Measurements from ENCODE around the gene PIM3. TPM values are rescaled to one million over a fixed set of nuclear protein-coding genes. Genes with fewer than 3 reads are reported as not detected.
A peak's percentile ranks its signal among the peaks of the same experiment; 100 is the strongest.

The PIM3 gene
- total RNA-seq, 1 donor from 2014 or later = 31.0 TPM

- DNase-seq (ENCODE audit: low read depth, low spot score) = peak; percentile 7
- Mint-ChIP-seq H3K4me1 (peaks cover 16% of the 10 kb centered on the region), H3K4me3 (peak overlapping the region; percentile 81), H3K36me3 (ENCODE audit: low read depth) (no peaks in the 10 kb centered on the region), H3K27me3 (ENCODE audit: low read depth) (peaks cover 20% of the 10 kb centered on the region), H3K9me3 (no peaks in the 10 kb centered on the region), H3K27ac (ENCODE audit: unreplicated experiment) (no peak overlapping the region)
- TF ChIP-seq, protein P1, sequence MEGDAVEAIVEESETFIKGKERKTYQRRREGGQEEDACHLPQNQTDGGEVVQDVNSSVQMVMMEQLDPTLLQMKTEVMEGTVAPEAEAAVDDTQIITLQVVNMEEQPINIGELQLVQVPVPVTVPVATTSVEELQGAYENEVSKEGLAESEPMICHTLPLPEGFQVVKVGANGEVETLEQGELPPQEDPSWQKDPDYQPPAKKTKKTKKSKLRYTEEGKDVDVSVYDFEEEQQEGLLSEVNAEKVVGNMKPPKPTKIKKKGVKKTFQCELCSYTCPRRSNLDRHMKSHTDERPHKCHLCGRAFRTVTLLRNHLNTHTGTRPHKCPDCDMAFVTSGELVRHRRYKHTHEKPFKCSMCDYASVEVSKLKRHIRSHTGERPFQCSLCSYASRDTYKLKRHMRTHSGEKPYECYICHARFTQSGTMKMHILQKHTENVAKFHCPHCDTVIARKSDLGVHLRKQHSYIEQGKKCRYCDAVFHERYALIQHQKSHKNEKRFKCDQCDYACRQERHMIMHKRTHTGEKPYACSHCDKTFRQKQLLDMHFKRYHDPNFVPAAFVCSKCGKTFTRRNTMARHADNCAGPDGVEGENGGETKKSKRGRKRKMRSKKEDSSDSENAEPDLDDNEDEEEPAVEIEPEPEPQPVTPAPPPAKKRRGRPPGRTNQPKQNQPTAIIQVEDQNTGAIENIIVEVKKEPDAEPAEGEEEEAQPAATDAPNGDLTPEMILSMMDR (conservative IDR thresholded peaks at IDR 0.05) = no peak
These were observed 10.9 kb downstream of the PIM3 start for GRCh38 chr22:49971232-49972162.

GRCh38 chr22:49972163-49973017 is 11.8 kb downstream of the PIM3 start:
- Mint-ChIP-seq H3K9me3 (no peaks in the 10 kb centered on the region), H3K4me3 (no peak overlapping the region), H3K36me3 (ENCODE audit: low read depth) (no peaks in the 10 kb centered on the region), H3K27me3 (ENCODE audit: low read depth) (peaks cover 26% of the 10 kb centered on the region), H3K27ac (ENCODE audit: unreplicated experiment) (no peak overlapping the region), H3K4me1 (peaks cover 20% of the 10 kb centered on the region)
- TF ChIP-seq, protein P1 (conservative IDR thresholded peaks at IDR 0.05) = no peak
- DNase-seq (ENCODE audit: low read depth, low spot score) = peak; percentile 1

- Mint-ChIP-seq H3K27me3 (ENCODE audit: low read depth) (peaks cover 26% of the 10 kb centered on the region), H3K4me3 (no peak overlapping the region), H3K36me3 (ENCODE audit: low read depth) (no peaks in the 10 kb centered on the region), H3K9me3 (no peaks in the 10 kb centered on the region), H3K27ac (ENCODE audit: unreplicated experiment) (no peak overlapping the region), H3K4me1 (peaks cover 15% of the 10 kb centered on the region)
- TF ChIP-seq, protein P1 (conservative IDR thresholded peaks at IDR 0.05) = no peak
- no peak for DNase-seq (ENCODE audit: low read depth, low spot score)
These were observed 12.7 kb downstream of the PIM3 start for GRCh38 chr22:49973018-49973961.

DNA sequence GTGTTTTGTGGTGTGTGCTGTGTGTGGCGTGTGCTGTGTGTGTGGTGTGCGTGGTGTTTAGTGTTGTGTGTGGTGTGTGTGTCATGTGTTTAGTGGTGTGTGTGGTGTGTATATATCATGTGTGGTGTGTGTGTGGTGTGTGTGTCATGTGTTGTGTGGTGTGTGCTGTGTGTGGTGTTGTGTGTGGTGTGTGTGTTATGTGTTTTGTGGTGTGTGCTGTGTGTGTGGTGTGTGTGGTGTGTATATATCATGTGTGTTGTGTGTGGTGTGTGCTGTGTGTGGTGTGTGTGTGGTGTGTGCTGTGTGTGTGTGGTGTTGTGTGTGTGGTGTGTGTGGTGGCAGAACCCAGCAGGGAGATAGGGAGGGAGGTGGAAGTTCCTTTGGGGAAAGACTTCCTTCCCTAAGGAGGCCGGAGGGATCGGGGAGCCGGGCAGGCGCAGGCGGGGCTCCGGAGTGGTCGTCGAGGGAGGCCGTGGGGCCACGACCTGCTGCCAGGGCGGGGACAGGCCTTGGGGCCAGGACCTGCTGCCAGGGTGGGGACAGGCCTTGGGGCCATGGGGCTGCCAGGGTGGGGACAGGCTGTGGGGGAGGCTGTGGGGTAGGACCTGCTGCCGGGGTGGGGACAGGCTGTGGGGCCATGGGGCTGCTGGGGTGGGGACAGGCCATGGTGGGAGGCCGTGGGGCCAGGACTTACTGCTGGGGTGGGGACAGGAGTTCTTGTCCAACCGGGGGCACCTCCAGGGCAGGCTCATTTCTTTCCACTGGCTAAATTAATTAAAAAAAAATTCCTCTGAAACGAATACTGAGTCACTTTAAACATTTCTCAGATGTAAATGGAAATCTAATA is 15.2 kb downstream of the PIM3 start:
- H3K9me3 Mint-ChIP-seq = peaks cover 3% of the 10 kb centered on the region
- peaks cover 3% of the 10 kb centered on the region for H3K36me3 Mint-ChIP-seq (ENCODE audit: low read depth)
- H3K4me3 Mint-ChIP-seq = no peak overlapping the region
- TF ChIP-seq, protein P1 (conservative IDR thresholded peaks at IDR 0.05) = no peak
- peaks cover 36% of the 10 kb centered on the region for H3K27me3 Mint-ChIP-seq (ENCODE audit: low read depth)
- no peak overlapping the region for H3K27ac Mint-ChIP-seq (ENCODE audit: unreplicated experiment)
- peaks cover 11% of the 10 kb centered on the region for H3K4me1 Mint-ChIP-seq
- peak; percentile 9 for DNase-seq (ENCODE audit: low read depth, low spot score)
